ENCODE measurements around the gene MAP2K7.

Gene MAP2K7

GRCh38 chr19:7899751-7900378 is 3.8 kb upstream of the MAP2K7 start:
- no peak for DNase-seq (ENCODE audit: low read depth)
- H3K4me3 ChIP-seq (replicated peaks; ENCODE audit: low read depth, low read length), result no peak overlapping the region
- no peak for TF ChIP-seq CTCF (IDR thresholded peaks at IDR 0.05; ENCODE audit: low read length, missing control alignments)

- no peak for DNase-seq (ENCODE audit: low read depth)
- no peak for TF ChIP-seq CTCF (IDR thresholded peaks at IDR 0.05; ENCODE audit: low read length, missing control alignments)
- H3K4me3 ChIP-seq (replicated peaks; ENCODE audit: low read depth, low read length), result no peak overlapping the region
Measured at GRCh38 chr19:7900401-7900870, 3.2 kb upstream of the MAP2K7 start.

GRCh38 chr19:7900931-7901330 is 2.7 kb upstream of the MAP2K7 start:
- DNase-seq (ENCODE audit: low read depth), result no peak
- TF ChIP-seq CTCF (IDR thresholded peaks at IDR 0.05; ENCODE audit: low read length, missing control alignments), result no peak
- H3K4me3 ChIP-seq (replicated peaks; ENCODE audit: low read depth, low read length), result no peak overlapping the region

GRCh38 chr19:7901337-7901736 is 2.3 kb upstream of the MAP2K7 start:
- TF ChIP-seq CTCF (IDR thresholded peaks at IDR 0.05; ENCODE audit: low read length, missing control alignments), result no peak
- DNase-seq (ENCODE audit: low read depth), result no peak
- H3K4me3 ChIP-seq (replicated peaks; ENCODE audit: low read depth, low read length), result no peak overlapping the region

- no peak for DNase-seq (ENCODE audit: low read depth)
- TF ChIP-seq CTCF (IDR thresholded peaks at IDR 0.05; ENCODE audit: low read length, missing control alignments), result no peak
- peak overlapping the region; percentile 68 for H3K4me3 ChIP-seq (replicated peaks; ENCODE audit: low read depth, low read length)
Measured at GRCh38 chr19:7902796-7903243, 857 bp upstream of the MAP2K7 start.

- no peak for TF ChIP-seq CTCF (IDR thresholded peaks at IDR 0.05; ENCODE audit: low read length, missing control alignments)
- H3K4me3 ChIP-seq (replicated peaks; ENCODE audit: low read depth, low read length), result peak overlapping the region; percentile 83
- no peak for DNase-seq (ENCODE audit: low read depth)
Measured at GRCh38 chr19:7904074-7905020, 670 bp downstream of the MAP2K7 start.

All from fibroblast of pulmonary artery (primary cell).